Activated CD8-positive, alpha-beta memory T cell treated with anti-CD3 and anti-CD28 coated beads for 1 hour (primary cell): ENCODE results near the gene P2RX2.

Experiments used
- DNase-seq, 2 donors: peaks; one replicate each; pipeline ENCODE4 v3.0.0-alpha.2; 2020; ENCODE audit warnings: low read depth in 1 of 2; ENCODE audit errors: extremely low read depth in 1 of 2

P2RX2 gene

GRCh38 chr12:132634411-132634990 lies 15.9 kb downstream of the P2RX2 start:
- no peak for DNase-seq

GRCh38 chr12:132635076-132635955 lies 16.7 kb downstream of the P2RX2 start:
- no peak for DNase-seq

DNA sequence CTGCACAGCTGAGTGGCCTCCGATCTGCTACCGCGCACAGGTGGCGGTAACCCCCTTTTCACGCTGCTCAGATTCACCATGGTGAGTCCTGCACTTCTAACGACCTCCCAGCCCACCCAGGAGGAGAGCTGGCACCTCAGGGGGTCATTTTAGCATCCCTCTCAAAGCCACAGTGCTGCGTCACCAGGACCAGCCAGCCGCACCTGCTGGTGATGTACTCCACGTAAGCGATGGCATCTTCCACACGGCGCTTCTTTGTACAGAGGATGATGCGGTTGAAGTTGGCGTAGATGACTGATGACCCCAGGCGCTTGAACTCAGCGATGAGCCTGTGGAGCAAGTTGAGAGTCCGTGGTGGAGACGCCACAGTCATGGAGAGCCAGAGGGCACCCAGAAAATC lies 19.2 kb downstream of the P2RX2 start:
- no peak for DNase-seq

DNA sequence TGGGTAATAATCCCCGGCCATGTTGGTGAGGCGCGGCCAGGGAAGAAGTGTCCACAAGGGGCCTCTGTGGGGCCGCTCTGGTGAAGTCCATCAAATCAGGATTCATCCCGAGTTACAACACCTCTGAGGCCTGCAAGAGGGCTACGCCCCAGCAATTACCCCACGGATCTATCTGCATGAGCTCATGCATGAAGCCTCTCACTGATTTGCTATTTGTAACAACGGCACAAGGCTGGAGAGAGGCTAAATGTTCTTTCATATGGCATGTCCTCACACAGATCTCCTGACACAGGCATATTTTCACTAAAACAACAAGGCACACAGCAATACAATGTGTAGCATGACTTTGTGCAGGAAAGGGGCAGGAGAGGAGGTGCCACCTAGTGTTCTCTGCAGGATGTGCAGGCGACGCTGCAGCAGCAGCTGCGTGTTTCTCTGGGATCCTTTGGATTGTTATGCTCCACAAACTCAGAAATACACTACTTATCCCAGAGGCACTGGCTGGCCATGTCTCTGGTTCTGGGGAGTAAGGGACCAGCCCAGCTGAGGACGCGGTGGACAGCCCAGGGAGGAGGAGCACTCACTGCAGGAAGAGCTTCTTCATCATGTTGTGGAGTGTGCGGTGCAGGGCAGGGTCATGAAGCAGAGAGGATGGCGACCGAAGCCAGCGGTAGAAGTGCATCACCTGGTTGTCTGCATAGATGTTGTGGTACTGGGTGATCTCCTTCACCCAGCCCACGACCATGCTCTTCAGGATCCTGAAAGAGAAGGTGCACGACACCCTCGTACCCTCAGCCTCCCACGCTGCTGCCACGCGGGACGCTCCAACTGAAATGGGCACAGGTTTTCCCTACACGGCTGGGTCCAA lies 20.2 kb downstream of the P2RX2 start:
- no peak for DNase-seq

DNA sequence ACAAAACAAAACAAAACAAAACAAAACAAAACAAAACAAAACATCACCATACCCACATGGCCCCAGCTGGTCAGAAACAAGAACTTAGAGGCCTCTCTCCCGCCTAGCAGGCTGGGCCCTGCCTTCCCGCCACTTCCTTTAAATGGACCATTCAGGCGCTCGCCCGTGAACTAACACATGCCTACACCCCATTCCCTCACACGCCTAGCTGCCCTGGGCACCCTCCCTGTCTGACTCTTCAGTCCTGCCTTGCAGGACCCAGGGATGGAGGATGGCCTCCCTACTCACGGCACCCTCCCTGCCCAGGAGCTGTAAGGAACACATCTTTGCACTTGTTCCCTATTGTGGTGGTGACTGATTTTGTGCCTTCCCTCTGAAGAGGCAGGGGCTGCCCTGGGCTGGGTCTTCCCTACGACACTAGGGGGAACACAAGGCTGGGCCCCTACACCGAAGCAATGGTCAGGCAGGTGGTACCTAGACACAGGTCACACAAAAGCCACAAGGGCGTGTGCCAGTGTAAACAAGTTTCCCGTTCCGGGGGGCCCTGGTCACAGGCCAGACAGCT lies 21.5 kb downstream of the P2RX2 start:
- no peak for DNase-seq

DNA sequence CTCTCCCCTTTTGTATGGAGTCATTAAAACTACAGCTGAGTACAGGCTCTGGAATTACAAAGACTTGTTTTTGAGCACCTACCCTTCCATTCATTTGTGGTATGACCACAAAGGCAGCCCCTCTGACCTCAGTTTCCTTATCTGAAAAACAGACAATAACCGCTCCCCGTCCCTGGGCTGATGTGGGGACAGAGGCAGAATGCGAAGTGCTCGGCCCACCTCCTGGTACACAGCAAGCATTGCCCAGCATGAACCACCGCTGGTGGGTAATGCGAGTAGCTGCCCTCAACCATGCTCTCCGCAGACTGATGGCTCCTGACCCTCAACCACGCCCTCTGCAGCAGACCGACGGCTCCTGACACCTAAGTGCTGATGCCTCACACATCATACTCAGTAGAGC lies 22.4 kb downstream of the P2RX2 start:
- DNase-seq: no peak

GRCh38 chr12:132641811-132642650 lies 23.5 kb downstream of the P2RX2 start:
- DNase-seq: no peak

GRCh38 chr12:132642846-132643835 lies 24.6 kb downstream of the P2RX2 start:
- DNase-seq: no peak

DNA sequence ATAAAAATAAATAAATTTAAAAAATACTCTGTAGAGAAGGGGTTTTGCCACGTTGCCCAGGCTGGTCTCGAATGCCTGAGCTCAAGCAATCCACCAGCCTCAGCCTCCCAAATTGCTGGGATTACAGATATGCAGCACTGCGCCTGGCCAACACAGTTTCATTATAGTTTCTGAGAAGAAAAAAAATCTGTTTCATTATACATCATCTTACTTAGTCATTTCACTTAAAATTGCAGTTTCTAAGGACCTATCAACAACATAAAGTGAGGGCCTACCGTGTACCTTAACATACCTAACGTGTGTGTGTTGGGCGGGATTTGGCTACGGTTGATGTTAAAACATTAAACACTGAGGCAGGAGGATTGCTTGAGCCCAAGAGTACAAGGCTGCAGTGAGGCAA lies 28.3 kb downstream of the P2RX2 start:
- DNase-seq: no peak

- no peak for DNase-seq
These were observed 29.3 kb downstream of the P2RX2 start for GRCh38 chr12:132647858-132648257.

- no peak for DNase-seq
These were observed 30.1 kb downstream of the P2RX2 start for GRCh38 chr12:132648616-132649225.

- no peak for DNase-seq
These were observed 30.8 kb downstream of the P2RX2 start for GRCh38 chr12:132649226-132649945.

DNA sequence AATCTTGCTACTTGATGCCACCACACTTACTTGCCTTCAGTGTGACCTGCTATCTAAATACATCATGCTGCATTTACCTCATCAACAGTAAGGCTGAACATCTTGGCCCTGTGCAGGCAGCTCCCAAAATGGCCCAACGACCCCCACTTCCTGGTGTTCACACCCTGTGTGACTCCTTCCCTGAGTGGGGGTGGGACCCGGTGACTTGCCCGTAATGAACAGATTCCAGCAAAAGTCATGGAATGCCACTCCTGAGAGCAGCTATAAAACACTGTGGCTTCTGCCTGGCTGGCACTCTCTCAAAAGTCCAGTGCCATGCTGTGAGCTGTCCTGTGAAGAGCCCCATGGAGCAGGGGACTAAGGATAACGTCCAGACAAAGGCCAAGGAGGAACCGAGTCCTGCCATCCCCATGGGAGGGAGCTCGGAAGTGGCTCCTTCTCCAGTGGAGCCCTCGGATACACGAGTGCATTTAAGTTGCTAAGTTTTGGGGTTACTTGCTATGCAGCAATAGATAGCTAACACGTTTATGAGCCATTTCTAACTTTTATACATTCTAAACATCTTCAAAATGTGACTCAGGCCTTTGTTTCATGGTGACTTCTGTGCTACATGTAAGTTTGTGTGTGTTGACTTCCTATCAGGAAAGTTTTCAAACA lies 33.0 kb downstream of the P2RX2 start:
- no peak for DNase-seq

DNA sequence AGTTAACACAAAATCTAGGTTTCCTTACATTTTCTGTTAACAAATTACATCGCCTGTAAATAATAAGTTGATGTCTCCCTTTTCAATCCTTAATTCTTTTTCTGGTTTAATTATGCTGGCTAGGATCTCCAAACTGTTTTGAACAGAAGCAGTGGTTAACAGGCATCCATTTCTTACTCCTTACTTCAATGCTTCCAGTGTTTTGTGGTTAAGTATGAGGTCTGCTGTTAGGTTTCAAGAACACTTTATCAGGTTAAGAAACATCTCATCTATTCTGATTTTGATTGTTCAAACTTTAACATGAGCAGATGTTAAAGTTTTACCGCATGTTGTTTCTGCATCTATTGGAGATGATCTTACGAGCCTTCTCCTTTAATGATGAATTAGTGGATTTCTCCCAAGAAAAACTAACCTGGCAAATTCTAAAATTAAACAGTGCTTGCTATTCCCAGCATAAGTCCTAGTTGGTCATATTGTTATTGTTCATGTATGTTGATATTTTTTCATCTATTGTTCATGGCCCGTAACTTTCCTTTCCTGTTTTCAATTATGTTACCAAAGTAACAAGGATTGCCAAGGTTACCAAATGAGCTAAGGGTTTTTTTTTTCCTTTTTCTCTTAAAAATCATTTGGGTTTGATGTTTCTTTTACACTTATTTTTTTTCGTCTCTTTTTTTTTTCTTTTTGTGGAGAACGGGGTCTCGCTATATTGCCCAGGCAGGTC lies 35.2 kb downstream of the P2RX2 start:
- no peak for DNase-seq

- no peak for DNase-seq
These were observed 38.6 kb downstream of the P2RX2 start for GRCh38 chr12:132657004-132657727.
